AG09309 (cell line): Measurements from ENCODE around the gene GJB6.
A peak's percentile ranks its signal among the peaks of the same experiment; 100 is the strongest.

Experiments
- DNase-seq: peaks from one replicate; pipeline ENCODE4 v3.0.0-alpha.2; 2010; ENCODE audit warnings: low read depth
- H3K4me3 ChIP-seq: 2 replicates; pipeline ENCODE4 v1.5.1; 2011; ENCODE audit warnings: mild to moderate bottlenecking, low read depth, low read length, moderate library complexity; ENCODE audit not compliant: control insufficient read depth
- TF ChIP-seq, protein P1 (sequence below): IDR thresholded peaks from 2 replicates; pipeline ENCODE4 v1.5.1; 2011; ENCODE audit warnings: mild to moderate bottlenecking, low read depth, low read length, inconsistent platforms; ENCODE audit not compliant: insufficient read depth, control insufficient read depth; ENCODE audit errors: missing control alignments

GJB6 gene

GRCh38 chr13:20181188-20181587 lies 50.9 kb downstream of the GJB6 start:
- TF ChIP-seq, protein P1, sequence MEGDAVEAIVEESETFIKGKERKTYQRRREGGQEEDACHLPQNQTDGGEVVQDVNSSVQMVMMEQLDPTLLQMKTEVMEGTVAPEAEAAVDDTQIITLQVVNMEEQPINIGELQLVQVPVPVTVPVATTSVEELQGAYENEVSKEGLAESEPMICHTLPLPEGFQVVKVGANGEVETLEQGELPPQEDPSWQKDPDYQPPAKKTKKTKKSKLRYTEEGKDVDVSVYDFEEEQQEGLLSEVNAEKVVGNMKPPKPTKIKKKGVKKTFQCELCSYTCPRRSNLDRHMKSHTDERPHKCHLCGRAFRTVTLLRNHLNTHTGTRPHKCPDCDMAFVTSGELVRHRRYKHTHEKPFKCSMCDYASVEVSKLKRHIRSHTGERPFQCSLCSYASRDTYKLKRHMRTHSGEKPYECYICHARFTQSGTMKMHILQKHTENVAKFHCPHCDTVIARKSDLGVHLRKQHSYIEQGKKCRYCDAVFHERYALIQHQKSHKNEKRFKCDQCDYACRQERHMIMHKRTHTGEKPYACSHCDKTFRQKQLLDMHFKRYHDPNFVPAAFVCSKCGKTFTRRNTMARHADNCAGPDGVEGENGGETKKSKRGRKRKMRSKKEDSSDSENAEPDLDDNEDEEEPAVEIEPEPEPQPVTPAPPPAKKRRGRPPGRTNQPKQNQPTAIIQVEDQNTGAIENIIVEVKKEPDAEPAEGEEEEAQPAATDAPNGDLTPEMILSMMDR = no peak
- no peak overlapping the region for H3K4me3 ChIP-seq
- no peak for DNase-seq

DNA sequence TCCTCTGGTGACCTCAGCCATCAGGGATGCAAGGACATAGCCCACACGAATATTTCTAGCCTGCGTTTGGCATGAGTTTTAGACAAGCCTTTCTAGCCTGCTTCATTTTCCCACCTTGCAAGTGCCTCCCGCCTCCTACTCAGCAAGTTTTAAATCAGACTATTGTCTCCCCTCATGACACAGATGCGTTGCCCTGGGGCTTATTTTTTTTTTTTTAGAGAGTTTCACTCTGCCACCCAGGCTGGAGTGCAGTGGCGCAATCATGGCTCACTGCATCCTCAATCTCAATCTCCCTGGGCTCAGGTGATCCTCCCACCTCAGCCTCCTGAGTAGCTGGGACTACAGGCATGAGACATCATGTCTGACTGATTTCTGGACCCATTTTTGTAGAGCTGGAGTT lies 54.0 kb downstream of the GJB6 start:
- H3K4me3 ChIP-seq = no peak overlapping the region
- TF ChIP-seq, protein P1 = no peak
- no peak for DNase-seq

GRCh38 chr13:20177049-20177831 lies 54.9 kb downstream of the GJB6 start:
- DNase-seq = no peak
- H3K4me3 ChIP-seq = no peak overlapping the region
- TF ChIP-seq, protein P1 = no peak

DNA sequence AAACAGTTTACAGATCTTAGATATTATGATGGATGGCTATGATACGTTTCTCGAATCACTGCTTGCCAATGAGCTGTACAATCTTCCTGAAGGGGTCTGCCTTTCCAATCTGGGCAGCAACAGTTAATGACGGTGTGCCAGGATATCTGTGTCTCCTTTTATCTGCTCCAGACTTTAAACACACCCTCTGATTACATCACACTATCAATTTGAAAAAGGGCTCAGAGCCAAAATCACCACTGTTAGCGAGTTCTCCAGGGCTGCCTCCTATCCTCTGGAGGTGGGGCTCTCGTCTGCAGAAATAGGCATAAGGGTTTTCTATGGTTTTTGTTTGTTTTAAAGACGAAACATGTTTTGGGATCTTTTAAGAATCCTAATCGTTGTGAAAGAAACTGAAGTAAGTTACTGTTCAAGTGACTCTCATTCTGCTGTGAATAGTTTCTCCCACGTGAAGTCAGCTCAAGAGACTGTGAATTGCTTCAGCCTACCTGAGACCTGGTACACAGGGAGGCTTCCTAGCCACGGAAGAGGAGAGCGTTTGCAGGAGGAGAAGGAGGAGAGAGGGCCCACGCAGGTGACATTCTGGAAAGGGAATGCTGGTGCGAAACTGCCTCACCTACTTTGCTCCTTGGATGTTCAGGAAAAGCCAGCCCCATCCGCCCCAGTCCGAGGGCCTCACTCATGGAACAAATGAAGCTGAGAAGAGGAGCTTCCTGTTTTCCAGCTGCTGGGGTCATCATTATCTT lies 56.0 kb downstream of the GJB6 start:
- no peak overlapping the region for H3K4me3 ChIP-seq
- DNase-seq = no peak
- TF ChIP-seq, protein P1 = no peak

GRCh38 chr13:20175406-20175794 lies 56.7 kb downstream of the GJB6 start:
- DNase-seq = no peak
- TF ChIP-seq, protein P1 = no peak
- no peak overlapping the region for H3K4me3 ChIP-seq

- no peak overlapping the region; the same call in 1 of the 2 replicates for H3K4me3 ChIP-seq
- TF ChIP-seq, protein P1 = no peak
- peak; percentile 79 for DNase-seq
These were observed 57.3 kb downstream of the GJB6 start for GRCh38 chr13:20174656-20175405.
